Esophagus squamous epithelium (tissue), 4 donors: ENCODE results near the gene CRTAP.

ENCODE experiments used
- POLR2A ChIP-seq, 4 donors: fragments of 450-650 bp; IDR thresholded peaks; one replicate each; pipeline ENCODE4 v1.6.1; 2017; ENCODE audit warnings: antibody characterized with exemption in 4 of 4, mild to moderate bottlenecking in 4 of 4, moderate library complexity in 3 of 4
- TF ChIP-seq, protein P1 (sequence below), 6 experiments: fragments of 450-650 bp in 4 of 6; fragments of 200-600 bp in 2 of 6; sonication (generic) in 2 of 6; IDR thresholded peaks; one replicate each; pipeline ENCODE4 v1.5.1; 2016 to 2019; ENCODE audit warnings: antibody characterized with exemption in 6 of 6, mild to moderate bottlenecking in 4 of 6, moderate library complexity in 4 of 6

DNA sequence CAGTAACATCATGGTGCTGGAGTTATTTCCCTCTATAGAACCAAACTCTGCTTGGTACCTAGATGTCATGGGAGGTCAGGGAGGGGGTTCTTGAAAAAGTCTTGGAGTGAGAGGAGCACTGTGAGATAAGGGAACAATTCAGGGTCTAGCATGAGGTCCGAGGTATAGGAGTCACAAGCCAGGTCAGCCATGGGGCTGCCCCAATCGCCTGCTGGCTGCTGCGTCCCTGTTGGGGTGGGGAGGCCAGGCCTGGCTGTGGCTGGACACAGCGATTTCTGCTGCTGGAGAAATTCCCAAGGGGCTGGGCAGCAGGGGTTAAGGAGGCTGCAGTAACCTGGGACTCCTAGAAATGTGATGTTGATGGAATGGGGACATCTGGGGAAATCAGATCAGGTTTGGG is 59.9 kb downstream of the CRTAP start:
- no peak for TF ChIP-seq POLR2A (IDR thresholded peaks at IDR 0.05)
- TF ChIP-seq, protein P1, sequence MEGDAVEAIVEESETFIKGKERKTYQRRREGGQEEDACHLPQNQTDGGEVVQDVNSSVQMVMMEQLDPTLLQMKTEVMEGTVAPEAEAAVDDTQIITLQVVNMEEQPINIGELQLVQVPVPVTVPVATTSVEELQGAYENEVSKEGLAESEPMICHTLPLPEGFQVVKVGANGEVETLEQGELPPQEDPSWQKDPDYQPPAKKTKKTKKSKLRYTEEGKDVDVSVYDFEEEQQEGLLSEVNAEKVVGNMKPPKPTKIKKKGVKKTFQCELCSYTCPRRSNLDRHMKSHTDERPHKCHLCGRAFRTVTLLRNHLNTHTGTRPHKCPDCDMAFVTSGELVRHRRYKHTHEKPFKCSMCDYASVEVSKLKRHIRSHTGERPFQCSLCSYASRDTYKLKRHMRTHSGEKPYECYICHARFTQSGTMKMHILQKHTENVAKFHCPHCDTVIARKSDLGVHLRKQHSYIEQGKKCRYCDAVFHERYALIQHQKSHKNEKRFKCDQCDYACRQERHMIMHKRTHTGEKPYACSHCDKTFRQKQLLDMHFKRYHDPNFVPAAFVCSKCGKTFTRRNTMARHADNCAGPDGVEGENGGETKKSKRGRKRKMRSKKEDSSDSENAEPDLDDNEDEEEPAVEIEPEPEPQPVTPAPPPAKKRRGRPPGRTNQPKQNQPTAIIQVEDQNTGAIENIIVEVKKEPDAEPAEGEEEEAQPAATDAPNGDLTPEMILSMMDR (IDR thresholded peaks at IDR 0.05): no peak
